Osteocyte (in vitro differentiated cells): ENCODE measurements around the gene CDC42EP5. TPM values are rescaled to one million over a fixed set of nuclear protein-coding genes. Genes with fewer than 3 reads are reported as not detected.

Source experiments
- DNase-seq: peaks from one replicate; pipeline ENCODE4 v3.0.0; 2021; ENCODE audit warnings: mixed read lengths; ENCODE audit not compliant: unreplicated experiment; ENCODE audit errors: extremely low spot score
- H3K27ac Mint-ChIP-seq: one replicate; pipeline ENCODE4 v1.8.0; 2021; ENCODE audit warnings: mild to moderate bottlenecking, mixed read lengths; ENCODE audit not compliant: unreplicated experiment
- H3K27me3 Mint-ChIP-seq: one replicate; pipeline ENCODE4 v1.8.0; 2021; ENCODE audit warnings: mixed read lengths; ENCODE audit not compliant: unreplicated experiment
- H3K36me3 Mint-ChIP-seq: one replicate; pipeline ENCODE4 v1.8.0; 2021; ENCODE audit warnings: mixed read lengths; ENCODE audit not compliant: unreplicated experiment
- H3K4me1 Mint-ChIP-seq: one replicate; pipeline ENCODE4 v1.8.0; 2021; ENCODE audit warnings: mixed read lengths; ENCODE audit not compliant: unreplicated experiment
- H3K4me3 Mint-ChIP-seq: one replicate; pipeline ENCODE4 v1.8.0; 2021; ENCODE audit warnings: mild to moderate bottlenecking, moderate library complexity, mixed read lengths; ENCODE audit not compliant: unreplicated experiment
- H3K9me3 Mint-ChIP-seq: one replicate; pipeline ENCODE4 v1.8.0; 2021; ENCODE audit warnings: mixed read lengths; ENCODE audit not compliant: unreplicated experiment
- CTCF ChIP-seq: fragments of 200-600 bp; sonication (generic); IDR thresholded peaks from 2 replicates; pipeline ENCODE4 v1.5.0; 2021; ENCODE audit warnings: antibody characterized with exemption, mild to moderate bottlenecking, moderate library complexity
- total RNA-seq: library from RNA; stranded (reverse); gene quantifications from 2 replicates; pipeline ENCODE4 v1.2.1, GENCODE V29; 2021

CDC42EP5 gene
- total RNA-seq, 1 donor from 2014 or later: 85.4 TPM

GRCh38 chr19:54433697-54434096 is 39.4 kb downstream of the CDC42EP5 start:
- Mint-ChIP-seq H3K9me3 (no peaks in the 10 kb centered on the region), H3K4me3 (no peak overlapping the region), H3K27me3 (peaks cover 2% of the 10 kb centered on the region), H3K36me3 (peaks cover 6% of the 10 kb centered on the region), H3K27ac (no peak overlapping the region), H3K4me1 (peaks cover 14% of the 10 kb centered on the region)
- no peak for DNase-seq
- TF ChIP-seq CTCF: no peak

GRCh38 chr19:54432144-54432738 is 40.9 kb downstream of the CDC42EP5 start:
- TF ChIP-seq CTCF: no peak
- H3K27me3 Mint-ChIP-seq: peaks cover 2% of the 10 kb centered on the region
- DNase-seq: no peak
- H3K36me3 Mint-ChIP-seq: peaks cover 3% of the 10 kb centered on the region
- H3K27ac Mint-ChIP-seq: no peak overlapping the region
- no peaks in the 10 kb centered on the region for H3K9me3 Mint-ChIP-seq
- peaks cover 14% of the 10 kb centered on the region for H3K4me1 Mint-ChIP-seq
- no peak overlapping the region for H3K4me3 Mint-ChIP-seq

GRCh38 chr19:54431255-54431838 is 41.7 kb downstream of the CDC42EP5 start:
- H3K36me3 Mint-ChIP-seq: peaks cover 2% of the 10 kb centered on the region
- H3K9me3 Mint-ChIP-seq: no peaks in the 10 kb centered on the region
- DNase-seq: no peak
- no peak overlapping the region for H3K27ac Mint-ChIP-seq
- H3K4me3 Mint-ChIP-seq: no peak overlapping the region
- H3K4me1 Mint-ChIP-seq: peaks cover 10% of the 10 kb centered on the region
- TF ChIP-seq CTCF: no peak
- peaks cover 2% of the 10 kb centered on the region for H3K27me3 Mint-ChIP-seq

- Mint-ChIP-seq H3K36me3 (peaks cover 2% of the 10 kb centered on the region), H3K27me3 (peaks cover 2% of the 10 kb centered on the region), H3K4me1 (peaks cover 10% of the 10 kb centered on the region), H3K27ac (no peak overlapping the region), H3K4me3 (no peak overlapping the region), H3K9me3 (no peaks in the 10 kb centered on the region)
- no peak for DNase-seq
- TF ChIP-seq CTCF: peak; percentile 35
Measured at GRCh38 chr19:54430306-54431254, 42.5 kb downstream of the CDC42EP5 start.
